OCI-LY3 (cell line): ENCODE results near the gene TMEM233.

Source experiments
- H2AFZ ChIP-seq: fragments of 200-600, 300-600 bp; shearing (Covaris generic); 2 replicates; pipeline ENCODE4 v1.6.0; 2014; ENCODE audit warnings: antibody characterized with exemption, low read depth, low read length
- H3K27ac ChIP-seq: fragments of 200-600, 300-600 bp; sonication (generic); 2 replicates; pipeline ENCODE4 v1.5.1; 2014; ENCODE audit warnings: mild to moderate bottlenecking, low read length, moderate library complexity, mixed read lengths
- H3K27me3 ChIP-seq: fragments of 200-600, 300-600 bp; sonication (generic); 2 replicates; pipeline ENCODE4 v1.6.1; 2014; ENCODE audit warnings: low read depth, low read length, mixed read lengths
- H3K36me3 ChIP-seq: fragments of 200-600, 300-600 bp; sonication (generic); replicated peaks from 2 replicates; pipeline ENCODE3; 2014; ENCODE audit warnings: low read depth, low read length, mixed read lengths
- H3K4me1 ChIP-seq: fragments of 300-600, 200-600 bp; sonication (generic); 2 replicates; pipeline ENCODE4 v1.6.1; 2014; ENCODE audit warnings: low read length, mixed read lengths
- H3K4me2 ChIP-seq: fragments of 200-600, 300-600 bp; sonication (generic); 2 replicates; pipeline ENCODE4 v1.6.1; 2014; ENCODE audit warnings: low read length, mixed read lengths
- H3K4me3 ChIP-seq: fragments of 300-600, 200-600 bp; sonication (generic); 2 replicates; pipeline ENCODE4 v1.5.1; 2014; ENCODE audit warnings: antibody characterized with exemption, mild to moderate bottlenecking, low read length, moderate library complexity
- H3K79me2 ChIP-seq: fragments of 300-600, 200-600 bp; shearing (Covaris generic); 2 replicates; pipeline ENCODE4 v1.6.1; 2014; ENCODE audit warnings: mild to moderate bottlenecking, low read length, mixed read lengths
- H3K9ac ChIP-seq: fragments of 300-600, 200-600 bp; shearing (Covaris generic); 2 replicates; pipeline ENCODE4 v1.6.0; 2014; ENCODE audit warnings: mild to moderate bottlenecking, low read length, moderate library complexity
- H3K9me3 ChIP-seq: fragments of 200-600, 300-600 bp; shearing (Covaris generic); 2 replicates; pipeline ENCODE4 v1.6.1; 2014; ENCODE audit warnings: low read length, mixed read lengths; ENCODE audit not compliant: insufficient read depth
- H4K20me1 ChIP-seq: fragments of 200-600, 300-600 bp; sonication (generic); 2 replicates; pipeline ENCODE4 v1.6.1; 2016; ENCODE audit warnings: low read length, mixed read lengths; ENCODE audit not compliant: insufficient read depth
- CTCF ChIP-seq: fragments of 200-600, 300-600 bp; sonication (generic); IDR thresholded peaks from 2 replicates; pipeline ENCODE4 v1.5.1; 2014; ENCODE audit warnings: antibody characterized with exemption, low read length, low read depth
- EZH2phosphoT487 ChIP-seq: fragments of 200-600 bp; shearing (Covaris generic); IDR thresholded peaks from 2 replicates; pipeline ENCODE4 v1.6.1; 2018; ENCODE audit warnings: antibody characterized with exemption, mixed run types, low read depth

The TMEM233 gene

GRCh38 chr12:119556854-119557253, 36.7 kb upstream of the TMEM233 start:
- H3K27me3 ChIP-seq: peaks cover 9% of the 10 kb centered on the region
- H3K36me3 ChIP-seq: no peaks in the 10 kb centered on the region
- no peak overlapping the region for H3K4me2 ChIP-seq
- H4K20me1 ChIP-seq: no peaks in the 10 kb centered on the region
- TF ChIP-seq CTCF (no peak), EZH2phosphoT487 (no peak)
- no peaks in the 10 kb centered on the region for H3K9me3 ChIP-seq
- H2AFZ ChIP-seq: no peak overlapping the region
- no peak overlapping the region for H3K9ac ChIP-seq
- no peaks in the 10 kb centered on the region for H3K4me1 ChIP-seq
- no peaks in the 10 kb centered on the region for H3K79me2 ChIP-seq
- no peak overlapping the region for H3K4me3 ChIP-seq
- no peak overlapping the region for H3K27ac ChIP-seq

- H3K4me3 ChIP-seq: no peak overlapping the region
- no peaks in the 10 kb centered on the region for H3K27me3 ChIP-seq
- H3K4me2 ChIP-seq: no peak overlapping the region
- H3K9ac ChIP-seq: no peak overlapping the region
- H2AFZ ChIP-seq: no peak overlapping the region
- TF ChIP-seq EZH2phosphoT487 (no peak), CTCF (no peak)
- H3K79me2 ChIP-seq: no peaks in the 10 kb centered on the region
- H3K27ac ChIP-seq: no peak overlapping the region
- no peaks in the 10 kb centered on the region for H3K4me1 ChIP-seq
- H4K20me1 ChIP-seq: no peaks in the 10 kb centered on the region
- no peaks in the 10 kb centered on the region for H3K36me3 ChIP-seq
- H3K9me3 ChIP-seq: no peaks in the 10 kb centered on the region
Measured at GRCh38 chr12:119565404-119565803, 28.2 kb upstream of the TMEM233 start.

GRCh38 chr12:119570771-119571170, 22.8 kb upstream of the TMEM233 start:
- Histone ChIP-seq H4K20me1 (no peaks in the 10 kb centered on the region), H3K9ac (no peak overlapping the region), H3K9me3 (no peaks in the 10 kb centered on the region), H3K36me3 (no peaks in the 10 kb centered on the region), H2AFZ (no peak overlapping the region), H3K4me3 (no peak overlapping the region), H3K4me2 (no peak overlapping the region), H3K27ac (no peak overlapping the region), H3K79me2 (no peaks in the 10 kb centered on the region), H3K4me1 (no peaks in the 10 kb centered on the region), H3K27me3 (no peaks in the 10 kb centered on the region)
- TF ChIP-seq EZH2phosphoT487 (no peak), CTCF (no peak)

DNA sequence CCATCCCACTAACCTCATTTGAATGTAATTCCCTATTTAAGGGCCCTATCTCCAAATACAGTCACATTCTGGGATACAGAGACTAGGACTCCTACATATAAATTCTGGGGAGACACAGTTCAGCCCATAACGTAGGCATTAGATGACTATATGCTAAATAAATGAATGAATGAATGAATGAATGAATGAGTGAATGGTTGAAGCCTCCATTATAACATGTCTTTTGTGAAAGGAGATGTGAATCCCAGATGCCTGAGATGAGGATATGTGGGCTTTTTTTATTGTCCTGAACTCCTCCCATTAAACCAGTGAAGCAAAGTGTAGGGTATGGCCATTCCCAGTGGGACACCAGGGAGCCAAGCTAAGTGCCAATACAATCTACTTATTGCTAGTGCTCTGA, 20.5 kb upstream of the TMEM233 start:
- Histone ChIP-seq H3K9me3 (no peaks in the 10 kb centered on the region), H4K20me1 (no peaks in the 10 kb centered on the region), H3K27me3 (no peaks in the 10 kb centered on the region), H2AFZ (no peak overlapping the region), H3K4me3 (no peak overlapping the region), H3K36me3 (no peaks in the 10 kb centered on the region), H3K9ac (no peak overlapping the region), H3K4me1 (no peaks in the 10 kb centered on the region), H3K4me2 (no peak overlapping the region), H3K79me2 (no peaks in the 10 kb centered on the region), H3K27ac (no peak overlapping the region)
- TF ChIP-seq EZH2phosphoT487: no peak
- TF ChIP-seq CTCF: no peak
